Erythroblast (primary cell): ENCODE data around the gene IBA57.
A peak's percentile ranks its signal among the peaks of the same experiment; 100 is the strongest.

Experiments used
- DNase-seq, 2 experiments: peaks; one replicate each; lab custom pipeline; 2025; lab: John Stamatoyannopoulos, UW
- GATA1 ChIP-seq: IDR thresholded peaks from 2 replicates; pipeline ENCODE4 v1.6.1; 2011; ENCODE audit warnings: low read depth, mild to moderate bottlenecking, control low read depth, low read length, moderate library complexity
- POLR2A ChIP-seq: IDR thresholded peaks from 2 replicates; pipeline ENCODE4 v1.6.1; 2011; ENCODE audit warnings: mild to moderate bottlenecking, low read length

The IBA57 gene

GRCh38 chr1:228190182-228190581 is 24.6 kb downstream of the IBA57 start:
- TF ChIP-seq GATA1 (no peak), POLR2A (no peak)
- no peak for DNase-seq

- DNase-seq: no peak
Observed at GRCh38 chr1:228190778-228191177, 25.2 kb downstream of the IBA57 start.

GRCh38 chr1:228194436-228194835 is 28.8 kb downstream of the IBA57 start:
- peak in 1 of 2 experiments; percentile 29 for DNase-seq
- TF ChIP-seq GATA1 (no peak), POLR2A (no peak)

More at GRCh38 chr1:228190778-228191177, 25.2 kb downstream of the IBA57 start:
- TF ChIP-seq POLR2A (no peak), GATA1 (no peak)

- no peak for DNase-seq
- no peak for TF ChIP-seq POLR2A
- no peak for TF ChIP-seq GATA1
Observed at GRCh38 chr1:228194921-228195812, 29.6 kb downstream of the IBA57 start.

GRCh38 chr1:228197555-228198147 is 32.0 kb downstream of the IBA57 start:
- TF ChIP-seq POLR2A (no peak), GATA1 (no peak)
- no peak for DNase-seq

GRCh38 chr1:228198977-228199590 is 33.5 kb downstream of the IBA57 start:
- TF ChIP-seq GATA1: no peak
- TF ChIP-seq POLR2A: no peak
- peak; percentile 27 to 39 for DNase-seq

GRCh38 chr1:228204958-228205357 is 39.4 kb downstream of the IBA57 start:
- no peak for TF ChIP-seq GATA1
- TF ChIP-seq POLR2A: no peak
- no peak for DNase-seq

GRCh38 chr1:228205526-228206436 is 40.2 kb downstream of the IBA57 start:
- no peak for TF ChIP-seq POLR2A
- no peak for TF ChIP-seq GATA1
- no peak for DNase-seq

GRCh38 chr1:228206582-228207351 is 41.2 kb downstream of the IBA57 start:
- DNase-seq: no peak
- TF ChIP-seq GATA1 (no peak), POLR2A (no peak)

- no peak for DNase-seq
- TF ChIP-seq GATA1: no peak
- TF ChIP-seq POLR2A: no peak
Observed at GRCh38 chr1:228207381-228207810, 41.8 kb downstream of the IBA57 start.

- no peak for DNase-seq
- TF ChIP-seq POLR2A (no peak), GATA1 (no peak)
Observed at GRCh38 chr1:228207851-228208821, 42.5 kb downstream of the IBA57 start, which contains the start of gene OBSCN. Gene OBSCN, plus strand, starts transcription at chr1:228208044. Its CDS starts 3,740 bp downstream, at chr1:228211784.
